ENCODE results near the gene FETUB. TPM values are rescaled to one million over a fixed set of nuclear protein-coding genes. Genes with fewer than 3 reads are reported as not detected.
"Not testable (repeated sequence)": the region's sequence is repeated elsewhere in the genome, so short reads cannot be mapped to it uniquely, and the experiment has no call there.

Gene FETUB
- polyA plus RNA-seq, 4 donors: not detected

- no peaks in the 10 kb centered on the region for H3K4me1 ChIP-seq (ENCODE audit: control insufficient read depth in 3 of 3, insufficient read depth in 2 of 3, low read depth in 1 of 3, low read length in 2 of 3)
- H3K36me3 ChIP-seq (ENCODE audit: control insufficient read depth in 3 of 3, insufficient read depth in 2 of 3, low read depth in 1 of 3, low read length in 3 of 3): no peaks in the 10 kb centered on the region
- no peaks in the 10 kb centered on the region for H3K27me3 ChIP-seq (ENCODE audit: control insufficient read depth in 3 of 3, insufficient read depth in 3 of 3, low read length in 3 of 3)
- WGBS, 3 donors: 64 to 82% (median 69%) methylated on average over 4 of the region's 4 CpGs
- FAIRE-seq (no peak), DNase-seq (no peak)
- no peak overlapping the region for H3K4me3 ChIP-seq (ENCODE audit: low read depth in 1 of 3, low read length in 3 of 3)
- H3K27ac ChIP-seq (ENCODE audit: low read depth in 1 of 3, low read length in 2 of 3): no peak overlapping the region
- no peaks in the 10 kb centered on the region for H3K9me3 ChIP-seq (ENCODE audit: control insufficient read depth in 2 of 2, insufficient read depth in 1 of 2, low read depth in 1 of 2, low read length in 1 of 2)
Measured at GRCh38 chr3:186625600-186626042, 14.6 kb upstream of the FETUB start.

GRCh38 chr3:186626254-186626847 lies 13.8 kb upstream of the FETUB start:
- 62 to 69% (median 65%) methylated on average over 7 of the region's 7 CpGs for WGBS, 3 donors
- no peak for FAIRE-seq
- H3K36me3 ChIP-seq (ENCODE audit: control insufficient read depth in 3 of 3, insufficient read depth in 2 of 3, low read depth in 1 of 3, low read length in 3 of 3): no peaks in the 10 kb centered on the region
- no peaks in the 10 kb centered on the region for H3K27me3 ChIP-seq (ENCODE audit: control insufficient read depth in 3 of 3, insufficient read depth in 3 of 3, low read length in 3 of 3)
- DNase-seq: no peak
- no peaks in the 10 kb centered on the region for H3K4me1 ChIP-seq (ENCODE audit: control insufficient read depth in 3 of 3, insufficient read depth in 2 of 3, low read depth in 1 of 3, low read length in 2 of 3)
- no peaks in the 10 kb centered on the region for H3K9me3 ChIP-seq (ENCODE audit: control insufficient read depth in 2 of 2, insufficient read depth in 1 of 2, low read depth in 1 of 2, low read length in 1 of 2)
- H3K4me3 ChIP-seq (ENCODE audit: low read depth in 1 of 3, low read length in 3 of 3): no peak overlapping the region
- H3K27ac ChIP-seq (ENCODE audit: low read depth in 1 of 3, low read length in 2 of 3): no peak overlapping the region

GRCh38 chr3:186627852-186628414 lies 12.3 kb upstream of the FETUB start:
- H3K36me3 ChIP-seq (ENCODE audit: control insufficient read depth in 3 of 3, insufficient read depth in 2 of 3, low read depth in 1 of 3, low read length in 3 of 3): no peaks in the 10 kb centered on the region
- H3K4me1 ChIP-seq (ENCODE audit: control insufficient read depth in 3 of 3, insufficient read depth in 2 of 3, low read depth in 1 of 3, low read length in 2 of 3): no peaks in the 10 kb centered on the region
- no peaks in the 10 kb centered on the region for H3K9me3 ChIP-seq (ENCODE audit: control insufficient read depth in 2 of 2, insufficient read depth in 1 of 2, low read depth in 1 of 2, low read length in 1 of 2)
- no peaks in the 10 kb centered on the region for H3K27me3 ChIP-seq (ENCODE audit: control insufficient read depth in 3 of 3, insufficient read depth in 3 of 3, low read length in 3 of 3)
- WGBS, 3 donors: 92 to 98% (median 92%) methylated on average over 7 of the region's 7 CpGs
- no peak overlapping the region for H3K4me3 ChIP-seq (ENCODE audit: low read depth in 1 of 3, low read length in 3 of 3)
- DNase-seq (no peak), FAIRE-seq (no peak)
- H3K27ac ChIP-seq (ENCODE audit: low read depth in 1 of 3, low read length in 2 of 3): no peak overlapping the region

DNA sequence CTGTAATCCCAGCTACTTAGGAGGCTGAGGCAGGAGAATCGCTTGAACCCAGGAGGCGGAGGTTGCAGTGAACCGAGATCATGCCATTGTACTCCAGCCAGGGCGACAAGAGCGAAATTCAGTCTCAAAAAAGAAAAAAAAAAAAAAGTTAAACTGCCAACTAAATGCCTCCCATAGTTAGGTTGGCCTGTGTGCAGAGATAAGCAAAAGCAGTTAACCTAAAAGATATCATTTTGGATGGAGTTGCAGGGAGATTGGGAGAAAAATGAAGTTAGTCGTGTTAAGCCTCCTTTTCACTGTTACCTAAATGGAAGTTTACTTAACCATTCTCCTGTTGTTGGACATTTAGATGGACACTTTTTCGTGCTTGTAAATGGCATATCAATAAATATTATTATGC lies 11.4 kb upstream of the FETUB start:
- WGBS, 3 donors: 83 to 85% (median 84%) methylated on average over 7 of the region's 7 CpGs
- H3K9me3 ChIP-seq (ENCODE audit: control insufficient read depth in 2 of 2, insufficient read depth in 1 of 2, low read depth in 1 of 2, low read length in 1 of 2): no peaks in the 10 kb centered on the region
- DNase-seq: no peak
- H3K4me3 ChIP-seq (ENCODE audit: low read depth in 1 of 3, low read length in 3 of 3): no peak overlapping the region
- H3K36me3 ChIP-seq (ENCODE audit: control insufficient read depth in 3 of 3, insufficient read depth in 2 of 3, low read depth in 1 of 3, low read length in 3 of 3): no peaks in the 10 kb centered on the region
- H3K27ac ChIP-seq (ENCODE audit: low read depth in 1 of 3, low read length in 2 of 3): no peak overlapping the region
- H3K4me1 ChIP-seq (ENCODE audit: control insufficient read depth in 3 of 3, insufficient read depth in 2 of 3, low read depth in 1 of 3, low read length in 2 of 3): no peaks in the 10 kb centered on the region
- FAIRE-seq: no peak
- no peaks in the 10 kb centered on the region for H3K27me3 ChIP-seq (ENCODE audit: control insufficient read depth in 3 of 3, insufficient read depth in 3 of 3, low read length in 3 of 3)

DNA sequence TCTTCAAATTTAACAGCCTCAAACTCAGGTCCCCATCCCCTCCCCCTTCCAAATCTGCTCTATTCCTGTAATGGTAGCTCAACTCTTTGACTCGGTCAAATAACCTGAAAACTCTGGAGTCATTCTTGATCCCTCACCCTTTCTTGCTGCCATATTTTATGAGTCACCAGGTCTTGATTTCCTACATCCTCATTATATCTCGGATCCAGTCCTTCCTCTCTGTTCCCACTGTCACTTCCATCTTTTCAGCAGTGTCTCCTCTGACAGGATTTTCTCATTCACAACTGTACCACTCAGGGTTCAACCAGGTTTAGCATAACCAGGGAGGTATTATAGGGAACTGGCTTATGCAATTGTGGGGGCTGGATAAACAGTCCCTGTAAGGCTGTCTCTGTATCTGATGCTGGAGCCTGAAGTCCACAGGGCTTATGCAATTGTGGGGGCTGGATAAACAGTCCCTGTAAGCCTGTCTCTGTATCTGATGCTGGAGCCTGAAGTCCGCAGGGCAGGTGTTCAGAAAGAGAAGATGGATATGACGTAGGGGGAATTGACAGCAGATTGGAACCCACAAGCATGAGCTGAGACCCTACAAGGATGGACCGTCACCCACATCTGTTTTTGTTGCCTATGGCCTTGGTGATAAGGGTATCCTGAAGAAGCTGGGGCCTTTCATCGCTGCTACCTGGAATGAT lies 9.1 kb upstream of the FETUB start:
- DNase-seq: no peak
- H3K27ac ChIP-seq (ENCODE audit: low read depth in 1 of 3, low read length in 2 of 3): no peak overlapping the region

DNA sequence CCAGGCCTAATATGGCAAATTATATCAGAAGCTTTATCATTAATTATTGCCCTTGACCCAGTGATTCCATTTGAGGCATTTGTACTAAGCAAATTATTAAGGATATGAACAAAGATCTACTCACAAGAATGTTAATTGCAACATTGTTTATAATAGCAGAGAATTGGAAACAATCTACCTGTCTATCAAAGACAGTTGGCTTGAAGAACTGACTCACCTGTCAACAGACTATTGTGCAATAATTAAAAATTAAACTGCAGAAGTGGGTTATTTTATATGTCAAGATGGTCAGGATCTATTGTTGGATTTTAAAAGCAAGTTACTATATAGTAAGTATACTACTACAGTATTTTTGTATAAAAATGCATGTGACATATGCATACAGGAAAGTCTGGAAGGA lies 6.7 kb upstream of the FETUB start:
- no peak overlapping the region for H3K4me3 ChIP-seq (ENCODE audit: low read depth in 1 of 3, low read length in 3 of 3)
- H3K27me3 ChIP-seq (ENCODE audit: control insufficient read depth in 3 of 3, insufficient read depth in 3 of 3, low read length in 3 of 3): no peaks in the 10 kb centered on the region
- DNase-seq (peak in 1 of 2 donors; percentile 12), FAIRE-seq (no peak)
- H3K27ac ChIP-seq (ENCODE audit: low read depth in 1 of 3, low read length in 2 of 3): no peak overlapping the region
- H3K9me3 ChIP-seq (ENCODE audit: control insufficient read depth in 2 of 2, insufficient read depth in 1 of 2, low read depth in 1 of 2, low read length in 1 of 2): no peaks in the 10 kb centered on the region
- no peaks in the 10 kb centered on the region for H3K36me3 ChIP-seq (ENCODE audit: control insufficient read depth in 3 of 3, insufficient read depth in 2 of 3, low read depth in 1 of 3, low read length in 3 of 3)
- peaks cover 0 to 2% (median 0%) of the 10 kb centered on the region in 3 donors for H3K4me1 ChIP-seq (ENCODE audit: control insufficient read depth in 3 of 3, insufficient read depth in 2 of 3, low read depth in 1 of 3, low read length in 2 of 3)

More for the DNA sequence above, 9.1 kb upstream of the FETUB start:
- WGBS, 3 donors: 72 to 83% (median 78%) methylated on average over 6 of the region's 6 CpGs
- H3K36me3 ChIP-seq (ENCODE audit: control insufficient read depth in 3 of 3, insufficient read depth in 2 of 3, low read depth in 1 of 3, low read length in 3 of 3): no peaks in the 10 kb centered on the region
- H3K4me1 ChIP-seq (ENCODE audit: control insufficient read depth in 3 of 3, insufficient read depth in 2 of 3, low read depth in 1 of 3, low read length in 2 of 3): no peaks in the 10 kb centered on the region
- no peak overlapping the region for H3K4me3 ChIP-seq (ENCODE audit: low read depth in 1 of 3, low read length in 3 of 3)
- no peaks in the 10 kb centered on the region for H3K9me3 ChIP-seq (ENCODE audit: control insufficient read depth in 2 of 2, insufficient read depth in 1 of 2, low read depth in 1 of 2, low read length in 1 of 2)
- FAIRE-seq: no peak
- no peaks in the 10 kb centered on the region for H3K27me3 ChIP-seq (ENCODE audit: control insufficient read depth in 3 of 3, insufficient read depth in 3 of 3, low read length in 3 of 3)

DNA sequence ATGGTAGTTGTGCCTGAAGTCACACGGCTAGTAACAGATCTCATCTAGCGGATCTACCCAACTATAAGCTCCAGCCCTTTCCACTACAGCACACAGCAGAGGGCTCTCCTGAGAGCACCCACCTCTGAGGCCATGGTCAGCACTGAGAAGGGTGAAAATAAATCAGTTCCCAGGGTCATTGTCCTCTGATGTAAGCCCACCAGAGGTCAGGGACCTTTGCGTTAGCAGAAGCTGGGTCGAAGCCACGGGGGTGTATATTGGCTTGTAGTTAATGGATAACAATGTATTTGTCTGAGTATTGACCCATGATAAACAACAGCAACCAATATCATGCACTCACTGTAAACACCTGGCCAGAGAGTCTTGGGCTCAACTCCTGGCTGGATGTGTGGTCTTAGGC lies 6.0 kb upstream of the FETUB start:
- H3K9me3 ChIP-seq (ENCODE audit: control insufficient read depth in 2 of 2, insufficient read depth in 1 of 2, low read depth in 1 of 2, low read length in 1 of 2); H3K36me3 ChIP-seq (ENCODE audit: control insufficient read depth in 3 of 3, insufficient read depth in 2 of 3, low read depth in 1 of 3, low read length in 3 of 3); DNase-seq; H3K4me1 ChIP-seq (ENCODE audit: control insufficient read depth in 3 of 3, insufficient read depth in 2 of 3, low read depth in 1 of 3, low read length in 2 of 3); H3K27me3 ChIP-seq (ENCODE audit: control insufficient read depth in 3 of 3, insufficient read depth in 3 of 3, low read length in 3 of 3); FAIRE-seq; H3K27ac ChIP-seq (ENCODE audit: low read depth in 1 of 3, low read length in 2 of 3); H3K4me3 ChIP-seq (ENCODE audit: low read depth in 1 of 3, low read length in 3 of 3): not testable (repeated sequence)
- 85 to 91% (median 90%) methylated on average over 5 of the region's 5 CpGs for WGBS, 3 donors

GRCh38 chr3:186635532-186635931 lies 4.7 kb upstream of the FETUB start:
- FAIRE-seq: no peak
- Histone ChIP-seq H3K9me3 (ENCODE audit: control insufficient read depth in 2 of 2, insufficient read depth in 1 of 2, low read depth in 1 of 2, low read length in 1 of 2) (no peaks in the 10 kb centered on the region), H3K4me1 (ENCODE audit: control insufficient read depth in 3 of 3, insufficient read depth in 2 of 3, low read depth in 1 of 3, low read length in 2 of 3) (peaks cover 0 to 2% (median 0%) of the 10 kb centered on the region in 3 donors), H3K36me3 (ENCODE audit: control insufficient read depth in 3 of 3, insufficient read depth in 2 of 3, low read depth in 1 of 3, low read length in 3 of 3) (no peaks in the 10 kb centered on the region), H3K4me3 (ENCODE audit: low read depth in 1 of 3, low read length in 3 of 3) (no peak overlapping the region), H3K27ac (ENCODE audit: low read depth in 1 of 3, low read length in 2 of 3) (no peak overlapping the region), H3K27me3 (ENCODE audit: control insufficient read depth in 3 of 3, insufficient read depth in 3 of 3, low read length in 3 of 3) (no peaks in the 10 kb centered on the region)
- 82 to 94% (median 84%) methylated on average over 3 of the region's 3 CpGs for WGBS, 3 donors
- no peak for DNase-seq
